Activated naive CD4-positive, alpha-beta T cell treated with anti-CD3 and anti-CD28 coated beads, Interleukin-2, amount 10 ng/mL, durations not matched to agents 7 days and 5 days (primary cell): ENCODE measurements around the gene NHEJ1.

Experiments used
- CTCF ChIA-PET: fragments of 350-600 bp; sonication (Branson Sonifier 250); formaldehyde crosslinking; loops from one replicate; lab custom pipeline; 2021; ENCODE audit warnings: antibody characterized with exemption; lab: Charles Lee
- DNase-seq: peaks from one replicate; pipeline ENCODE4 v3.0.0-alpha.2; 2020
- H3K27ac Mint-ChIP-seq: one replicate; pipeline ENCODE4 v1.8.0; 2021; ENCODE audit warnings: mild to moderate bottlenecking, moderate library complexity, mixed read lengths
- H3K27me3 Mint-ChIP-seq: one replicate; pipeline ENCODE4 v1.8.0; 2021; ENCODE audit warnings: mild to moderate bottlenecking, mixed read lengths
- H3K36me3 Mint-ChIP-seq: one replicate; pipeline ENCODE4 v1.8.0; 2021; ENCODE audit warnings: mixed read lengths
- H3K4me1 Mint-ChIP-seq: one replicate; pipeline ENCODE4 v1.8.0; 2021; ENCODE audit warnings: mixed read lengths
- H3K4me3 Mint-ChIP-seq: one replicate; pipeline ENCODE4 v1.8.0; 2021; ENCODE audit warnings: mild to moderate bottlenecking, moderate library complexity, mixed read lengths
- H3K9me3 Mint-ChIP-seq: one replicate; pipeline ENCODE4 v1.8.0; 2021; ENCODE audit warnings: mixed read lengths

The NHEJ1 gene

GRCh38 chr2:219199470-219200211 lies 39.0 kb upstream of the NHEJ1 start:
- peaks cover 33% of the 10 kb centered on the region for H3K27me3 Mint-ChIP-seq
- H3K4me3 Mint-ChIP-seq = no peak overlapping the region
- no peak overlapping the region for H3K27ac Mint-ChIP-seq
- peaks cover 7% of the 10 kb centered on the region for H3K9me3 Mint-ChIP-seq
- H3K36me3 Mint-ChIP-seq = peaks cover 3% of the 10 kb centered on the region
- peaks cover 8% of the 10 kb centered on the region for H3K4me1 Mint-ChIP-seq
- CTCF ChIA-PET = interaction anchor here (1.0 to 1.4 kb wide), 2 partner anchors 100 to 170 kb away, joined by 3 to 4 read pairs; no protein-coding TSS in a partner anchor
- DNase-seq = no peak

GRCh38 chr2:219198974-219199373 lies 38.4 kb upstream of the NHEJ1 start:
- Mint-ChIP-seq H3K36me3 (peaks cover 3% of the 10 kb centered on the region), H3K9me3 (peaks cover 4% of the 10 kb centered on the region), H3K4me3 (no peak overlapping the region), H3K27ac (no peak overlapping the region), H3K4me1 (peaks cover 8% of the 10 kb centered on the region), H3K27me3 (peaks cover 33% of the 10 kb centered on the region)
- DNase-seq = no peak
- CTCF ChIA-PET = interaction anchor here (0.7 kb wide), 1 partner anchor 35 kb away, joined by 3 read pairs; no protein-coding TSS in a partner anchor

GRCh38 chr2:219197388-219197787 lies 36.8 kb upstream of the NHEJ1 start:
- no peak overlapping the region for H3K27ac Mint-ChIP-seq
- H3K4me1 Mint-ChIP-seq = peaks cover 8% of the 10 kb centered on the region
- no peaks in the 10 kb centered on the region for H3K36me3 Mint-ChIP-seq
- no peak for DNase-seq
- peaks cover 33% of the 10 kb centered on the region for H3K27me3 Mint-ChIP-seq
- no peak overlapping the region for H3K4me3 Mint-ChIP-seq
- peaks cover 4% of the 10 kb centered on the region for H3K9me3 Mint-ChIP-seq
- CTCF ChIA-PET = interaction anchor here (0.6 to 1.7 kb wide), 3 partner anchors 16 to 103 kb away, joined by 3 read pairs; no protein-coding TSS in a partner anchor

- H3K36me3 Mint-ChIP-seq = peaks cover 39% of the 10 kb centered on the region
- no peaks in the 10 kb centered on the region for H3K27me3 Mint-ChIP-seq
- no peak overlapping the region for H3K27ac Mint-ChIP-seq
- H3K4me3 Mint-ChIP-seq = no peak overlapping the region
- no peaks in the 10 kb centered on the region for H3K9me3 Mint-ChIP-seq
- CTCF ChIA-PET = no interaction called here
- H3K4me1 Mint-ChIP-seq = peaks cover 23% of the 10 kb centered on the region
- DNase-seq = no peak
Measured at GRCh38 chr2:219186754-219187456, 26.3 kb upstream of the NHEJ1 start.

- Mint-ChIP-seq H3K4me3 (no peak overlapping the region), H3K27ac (no peak overlapping the region), H3K9me3 (no peaks in the 10 kb centered on the region), H3K4me1 (peaks cover 51% of the 10 kb centered on the region), H3K36me3 (peaks cover 57% of the 10 kb centered on the region), H3K27me3 (no peaks in the 10 kb centered on the region)
- CTCF ChIA-PET = no interaction called here
- no peak for DNase-seq
Measured at GRCh38 chr2:219184121-219184520, 23.5 kb upstream of the NHEJ1 start.

- H3K27me3 Mint-ChIP-seq = no peaks in the 10 kb centered on the region
- DNase-seq = no peak
- CTCF ChIA-PET = interaction anchor here (1.4 to 1.6 kb wide), 2 partner anchors 10 to 13 kb away, joined by 5 to 6 read pairs; partner anchors contain the start of gene SLC23A3
- no peak overlapping the region for H3K27ac Mint-ChIP-seq
- H3K36me3 Mint-ChIP-seq = peaks cover 58% of the 10 kb centered on the region
- no peaks in the 10 kb centered on the region for H3K9me3 Mint-ChIP-seq
- no peak overlapping the region for H3K4me3 Mint-ChIP-seq
- H3K4me1 Mint-ChIP-seq = peaks cover 54% of the 10 kb centered on the region
Measured at GRCh38 chr2:219183151-219183772, 22.6 kb upstream of the NHEJ1 start.

GRCh38 chr2:219182331-219183150 lies 21.9 kb upstream of the NHEJ1 start:
- no peak for DNase-seq
- H3K36me3 Mint-ChIP-seq = peaks cover 59% of the 10 kb centered on the region
- peak overlapping the region; percentile 73 for H3K27ac Mint-ChIP-seq
- no peaks in the 10 kb centered on the region for H3K9me3 Mint-ChIP-seq
- CTCF ChIA-PET = interaction anchor here (1.0 to 2.0 kb wide), 4 partner anchors 11 to 112 kb away, joined by 3 to 7 read pairs (median 6); partner anchors contain the start of genes SLC23A3 and ZFAND2B
- no peak overlapping the region for H3K4me3 Mint-ChIP-seq
- peaks cover 55% of the 10 kb centered on the region for H3K4me1 Mint-ChIP-seq
- no peaks in the 10 kb centered on the region for H3K27me3 Mint-ChIP-seq

GRCh38 chr2:219181531-219181930 lies 20.9 kb upstream of the NHEJ1 start:
- H3K4me3 Mint-ChIP-seq = peak overlapping the region; percentile 16
- H3K27ac Mint-ChIP-seq = peak overlapping the region; percentile 73
- peaks cover 58% of the 10 kb centered on the region for H3K36me3 Mint-ChIP-seq
- CTCF ChIA-PET = interaction anchor here (0.8 to 2.4 kb wide), 4 partner anchors 10 to 25 kb away, joined by 3 to 16 read pairs (median 6); partner anchors contain the start of gene ZFAND2B
- DNase-seq = no peak
- no peaks in the 10 kb centered on the region for H3K9me3 Mint-ChIP-seq
- peaks cover 54% of the 10 kb centered on the region for H3K4me1 Mint-ChIP-seq
- H3K27me3 Mint-ChIP-seq = no peaks in the 10 kb centered on the region

GRCh38 chr2:219180961-219181360 lies 20.3 kb upstream of the NHEJ1 start:
- CTCF ChIA-PET = interaction anchor here (0.8 to 2.4 kb wide), 4 partner anchors 9 to 25 kb away, joined by 3 to 16 read pairs (median 5); partner anchors contain the start of gene ZFAND2B
- H3K27me3 Mint-ChIP-seq = no peaks in the 10 kb centered on the region
- DNase-seq = no peak
- H3K27ac Mint-ChIP-seq = peak overlapping the region; percentile 58
- no peaks in the 10 kb centered on the region for H3K9me3 Mint-ChIP-seq
- H3K4me3 Mint-ChIP-seq = peak overlapping the region; percentile 2
- H3K4me1 Mint-ChIP-seq = peaks cover 54% of the 10 kb centered on the region
- H3K36me3 Mint-ChIP-seq = peaks cover 55% of the 10 kb centered on the region

GRCh38 chr2:219179601-219180465 lies 19.2 kb upstream of the NHEJ1 start:
- no peak for DNase-seq
- H3K4me3 Mint-ChIP-seq = peak overlapping the region; percentile 81
- no peaks in the 10 kb centered on the region for H3K9me3 Mint-ChIP-seq
- H3K27me3 Mint-ChIP-seq = no peaks in the 10 kb centered on the region
- H3K4me1 Mint-ChIP-seq = peaks cover 66% of the 10 kb centered on the region
- CTCF ChIA-PET = interaction anchor here (0.7 to 2.4 kb wide), 5 partner anchors 8 to 115 kb away, joined by 3 to 16 read pairs (median 3); partner anchors contain the start of gene ZFAND2B
- H3K36me3 Mint-ChIP-seq = peaks cover 48% of the 10 kb centered on the region
- H3K27ac Mint-ChIP-seq = peak overlapping the region; percentile 85

GRCh38 chr2:219178377-219179175 lies 18.0 kb upstream of the NHEJ1 start:
- no peaks in the 10 kb centered on the region for H3K27me3 Mint-ChIP-seq
- CTCF ChIA-PET = interaction anchor here (1.6 kb wide), 1 partner anchor 117 kb away, joined by 4 read pairs; no protein-coding TSS in a partner anchor
- no peaks in the 10 kb centered on the region for H3K9me3 Mint-ChIP-seq
- H3K4me3 Mint-ChIP-seq = peak overlapping the region; percentile 81
- H3K4me1 Mint-ChIP-seq = peaks cover 72% of the 10 kb centered on the region
- DNase-seq = peak; percentile 61
- peak overlapping the region; percentile 85 for H3K27ac Mint-ChIP-seq
- H3K36me3 Mint-ChIP-seq = peaks cover 51% of the 10 kb centered on the region
